BLaER1 treated with 17β-estradiol and CSF1 and Interleukin-3, amounts not matched to agents 10 nM and 100 nM (cell line): ENCODE data around the gene RNF114.

Source experiments
- H3K27ac ChIP-seq, 11 experiments: shearing (Covaris generic); formaldehyde crosslinking; 2 replicates each; pipeline ENCODE4 v1.8.1; 2022
- H3K27me3 ChIP-seq, 11 experiments: shearing (Covaris generic); formaldehyde crosslinking; 2 replicates each; pipeline ENCODE4 v1.8.1; 2022
- H3K36me3 ChIP-seq, 11 experiments: shearing (Covaris generic); formaldehyde crosslinking; 2 replicates each; pipeline ENCODE4 v1.8.1; 2022
- H3K4me1 ChIP-seq, 10 experiments: shearing (Covaris generic); formaldehyde crosslinking; 2 replicates each; pipeline ENCODE4 v1.8.1; 2022
- H3K4me2 ChIP-seq, 11 experiments: shearing (Covaris generic); formaldehyde crosslinking; 2 replicates each; pipeline ENCODE4 v1.8.1; 2022
- H3K4me3 ChIP-seq, 10 experiments: shearing (Covaris generic); formaldehyde crosslinking; 2 replicates each; pipeline ENCODE4 v1.8.1; 2022
- H3K9ac ChIP-seq, 11 experiments: shearing (Covaris generic); formaldehyde crosslinking; 2 replicates each; pipeline ENCODE4 v1.8.1; 2022
- H3K9me3 ChIP-seq, 11 experiments: shearing (Covaris generic); formaldehyde crosslinking; replicated peaks in 1 of 11; 2 replicates each; pipeline ENCODE4 v1.8.1; 2022
- H4K20me1 ChIP-seq, 11 experiments: shearing (Covaris generic); formaldehyde crosslinking; 2 replicates each; pipeline ENCODE4 v1.8.1; 2022
- Cebpa-rat ChIP-seq, 11 experiments: shearing (Covaris generic); IDR thresholded peaks; 2 replicates each; pipeline ENCODE4 v1.8.1; 2022

Gene RNF114

DNA sequence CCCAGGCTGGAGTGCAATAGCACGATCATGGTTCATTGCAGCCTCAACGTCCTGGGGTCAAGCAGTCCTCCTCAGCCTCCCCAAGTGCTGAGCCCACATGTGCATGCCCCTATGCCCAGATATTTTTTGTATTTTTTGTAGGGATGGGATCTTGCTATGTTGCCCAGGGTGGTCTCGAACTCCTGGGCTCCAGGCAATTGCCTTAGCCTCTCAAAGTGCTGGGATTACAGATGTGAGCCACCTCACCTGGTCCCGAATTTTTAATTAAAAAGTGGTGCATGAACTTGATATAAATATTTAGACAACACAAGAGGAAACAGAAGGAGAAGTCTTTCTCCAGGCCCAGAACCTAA lies 7.1 kb upstream of the RNF114 start:
- H3K4me2 ChIP-seq = peak overlapping the region in 3 of 11 experiments; percentile 15 to 52 (median 18); a peak in 4 of 22 replicates
- H3K27ac ChIP-seq = peak overlapping the region in 8 of 11 experiments; percentile 2 to 66 (median 50); a peak in 11 of 22 replicates
- H4K20me1 ChIP-seq = no peaks in the 10 kb centered on the region
- H3K9ac ChIP-seq = peak overlapping the region in 4 of 11 experiments; percentile 2 to 35 (median 24); a peak in 6 of 22 replicates
- H3K4me3 ChIP-seq = no peak overlapping the region
- no peak for TF ChIP-seq Cebpa-rat (IDR thresholded peaks at IDR 0.05)
- H3K4me1 ChIP-seq = peaks cover 4 to 28% (median 14%) of the 10 kb centered on the region in 10 experiments; a peak in 17 of 20 replicates
- no peaks in the 10 kb centered on the region for H3K9me3 ChIP-seq
- H3K27me3 ChIP-seq = no peaks in the 10 kb centered on the region
- H3K36me3 ChIP-seq = no peaks in the 10 kb centered on the region

DNA sequence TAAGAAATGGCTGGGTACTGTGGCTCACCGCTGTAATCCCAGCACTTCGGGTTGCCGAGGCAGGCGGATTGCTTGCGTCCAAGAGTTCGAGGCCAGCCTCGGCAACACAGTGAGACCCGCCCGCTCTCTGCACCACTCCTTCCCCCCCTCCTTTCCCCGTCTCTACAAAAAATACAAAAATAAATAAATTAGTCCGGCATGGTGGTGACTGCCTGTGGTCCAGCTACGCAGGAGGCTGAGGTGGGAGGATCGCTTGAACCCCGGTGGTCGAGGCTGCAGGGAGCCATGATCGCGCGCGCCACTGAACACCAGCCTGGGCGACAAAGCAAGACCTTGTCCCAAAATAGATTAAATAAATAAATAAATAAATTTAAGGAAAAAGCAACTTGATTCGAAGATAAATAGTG lies 448 bp upstream of the RNF114 start:
- peak overlapping the region; percentile 41 to 83 (median 66) for H3K4me2 ChIP-seq
- H3K4me1 ChIP-seq = peaks cover 47 to 62% (median 56%) of the 10 kb centered on the region in 10 experiments
- no peak for TF ChIP-seq Cebpa-rat (IDR thresholded peaks at IDR 0.05)
- H3K27ac ChIP-seq = peak overlapping the region; percentile 55 to 99 (median 97)
- H3K9me3 ChIP-seq = peaks cover 0 to 7% (median 0%) of the 10 kb centered on the region in 11 experiments; a peak in 3 of 22 replicates
- H3K27me3 ChIP-seq = no peaks in the 10 kb centered on the region
- H3K36me3 ChIP-seq = peaks cover 17 to 27% (median 22%) of the 10 kb centered on the region in 11 experiments; a peak in 21 of 22 replicates
- peak overlapping the region; percentile 72 to 100 (median 99); a peak in 16 of 20 replicates for H3K4me3 ChIP-seq
- peaks cover 37 to 44% (median 40%) of the 10 kb centered on the region in 11 experiments; a peak in 21 of 22 replicates for H4K20me1 ChIP-seq
- H3K9ac ChIP-seq = peak overlapping the region in 10 of 11 experiments; percentile 43 to 99 (median 98); a peak in 17 of 22 replicates

DNA sequence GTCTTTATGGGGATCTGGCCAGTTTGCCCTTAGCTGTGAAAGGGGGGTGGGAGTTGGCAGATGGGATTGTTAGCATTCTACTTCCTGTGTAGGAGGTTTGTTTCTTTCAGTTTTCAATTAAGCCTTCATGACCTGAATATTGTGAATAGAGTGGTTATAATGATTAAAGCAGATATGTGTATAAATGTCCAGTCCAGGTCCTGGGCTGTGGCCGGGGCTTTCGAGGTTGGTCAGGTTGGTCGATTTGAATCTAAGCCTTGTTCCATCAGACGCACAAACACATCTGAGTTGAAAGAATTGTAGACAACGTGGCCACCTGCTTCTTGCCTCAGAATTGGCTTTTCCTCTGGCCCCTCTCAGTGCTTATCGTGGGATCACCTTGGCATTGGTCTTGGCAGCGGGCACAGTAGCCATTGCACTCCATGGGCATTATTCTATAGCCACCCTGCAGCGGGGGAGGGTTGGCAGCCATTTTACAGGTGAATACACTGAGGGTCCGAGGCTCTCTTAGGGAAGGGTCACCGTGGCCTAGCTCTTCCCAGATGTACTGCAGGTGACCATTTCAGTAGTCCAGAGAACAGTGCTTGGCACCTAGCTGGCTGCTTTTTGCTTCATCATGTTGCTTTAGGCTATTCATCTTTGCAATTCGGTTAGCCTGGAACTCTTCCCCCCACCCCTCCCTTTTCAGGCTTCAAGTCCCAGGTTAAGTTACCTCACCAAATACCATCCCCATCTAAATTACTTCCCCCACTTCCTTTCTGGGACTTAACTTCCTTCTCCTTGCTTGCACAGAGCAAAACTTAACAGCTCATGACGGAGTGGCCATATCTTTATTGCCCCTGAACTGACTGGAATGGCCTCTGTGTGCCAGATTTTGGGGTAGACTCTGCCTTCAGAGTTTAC lies 1.1 kb downstream of the RNF114 start:
- Histone ChIP-seq H3K4me1 (peaks cover 47 to 64% (median 59%) of the 10 kb centered on the region in 10 experiments), H3K36me3 (peaks cover 32 to 42% (median 37%) of the 10 kb centered on the region in 11 experiments), H3K4me3 (peak overlapping the region; percentile 72 to 100 (median 99)), H3K27ac (peak overlapping the region; percentile 85 to 99 (median 97); a peak in 21 of 22 replicates), H3K9me3 (peaks cover 0 to 7% (median 0%) of the 10 kb centered on the region in 11 experiments; a peak in 3 of 22 replicates), H3K9ac (peak overlapping the region; percentile 93 to 99 (median 98)), H3K27me3 (no peaks in the 10 kb centered on the region), H4K20me1 (peaks cover 52 to 60% (median 56%) of the 10 kb centered on the region in 11 experiments), H3K4me2 (peak overlapping the region; percentile 96 to 100 (median 99))
- no peak for TF ChIP-seq Cebpa-rat (IDR thresholded peaks at IDR 0.05)

DNA sequence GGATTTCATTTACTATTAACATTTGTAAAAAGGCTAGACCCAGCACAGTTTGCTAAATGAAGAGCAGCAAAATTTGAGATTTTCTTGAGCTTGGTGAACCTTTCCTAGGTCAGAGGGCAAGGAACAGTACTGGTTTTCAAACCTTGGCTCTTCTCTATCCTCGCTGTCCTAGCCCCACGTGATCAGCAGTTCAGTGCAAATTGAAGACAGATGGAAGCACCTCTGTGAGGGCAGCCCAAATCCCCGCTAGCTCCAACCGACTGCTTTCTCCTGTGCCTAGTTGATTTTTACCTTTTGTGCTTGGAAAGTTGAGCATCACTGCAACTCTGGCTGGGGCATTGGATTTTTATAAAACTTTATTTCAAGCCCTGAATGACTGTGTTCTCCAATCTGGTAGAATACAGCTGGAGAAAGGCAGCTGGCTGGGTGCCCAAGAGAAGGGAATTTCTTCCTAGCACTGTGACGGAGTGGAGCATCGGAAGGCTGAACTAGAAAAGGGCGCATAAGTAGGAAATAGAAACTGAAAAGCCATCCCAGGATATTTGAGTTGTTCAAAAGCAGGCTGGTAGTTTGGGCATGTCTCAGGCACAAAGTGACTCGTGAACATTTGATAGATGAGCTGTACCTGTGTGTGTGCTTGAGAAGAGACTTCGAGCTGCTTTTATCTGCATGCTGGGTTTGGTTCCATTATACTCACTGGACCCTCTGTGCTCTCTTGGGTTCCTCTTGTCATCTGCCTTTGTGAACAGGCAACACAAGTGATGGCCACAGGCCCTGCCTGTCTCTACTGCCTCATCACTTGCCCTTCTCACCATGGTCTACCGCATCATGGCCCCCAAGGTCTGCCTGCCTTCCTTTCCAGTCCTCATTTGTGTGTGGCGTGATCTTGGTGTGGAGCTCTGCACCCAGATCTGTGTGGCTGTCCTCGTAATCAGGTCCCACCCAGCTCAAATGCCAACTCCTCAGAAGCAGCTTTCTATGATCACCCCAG lies 2.3 kb downstream of the RNF114 start:
- no peak for TF ChIP-seq Cebpa-rat (IDR thresholded peaks at IDR 0.05)
- Histone ChIP-seq H3K9ac (peak overlapping the region in 10 of 11 experiments; percentile 93 to 99 (median 98); a peak in 17 of 22 replicates), H3K36me3 (peaks cover 44 to 54% (median 49%) of the 10 kb centered on the region in 11 experiments), H3K4me1 (peaks cover 47 to 64% (median 59%) of the 10 kb centered on the region in 10 experiments), H3K4me3 (peak overlapping the region; percentile 72 to 100 (median 99); a peak in 17 of 20 replicates), H3K4me2 (peak overlapping the region; percentile 96 to 100 (median 99)), H3K27ac (peak overlapping the region in 9 of 11 experiments; percentile 92 to 99 (median 97); a peak in 13 of 22 replicates), H3K27me3 (no peaks in the 10 kb centered on the region), H3K9me3 (peaks cover 0 to 7% (median 0%) of the 10 kb centered on the region in 11 experiments; a peak in 3 of 22 replicates), H4K20me1 (peaks cover 63 to 71% (median 67%) of the 10 kb centered on the region in 11 experiments)

DNA sequence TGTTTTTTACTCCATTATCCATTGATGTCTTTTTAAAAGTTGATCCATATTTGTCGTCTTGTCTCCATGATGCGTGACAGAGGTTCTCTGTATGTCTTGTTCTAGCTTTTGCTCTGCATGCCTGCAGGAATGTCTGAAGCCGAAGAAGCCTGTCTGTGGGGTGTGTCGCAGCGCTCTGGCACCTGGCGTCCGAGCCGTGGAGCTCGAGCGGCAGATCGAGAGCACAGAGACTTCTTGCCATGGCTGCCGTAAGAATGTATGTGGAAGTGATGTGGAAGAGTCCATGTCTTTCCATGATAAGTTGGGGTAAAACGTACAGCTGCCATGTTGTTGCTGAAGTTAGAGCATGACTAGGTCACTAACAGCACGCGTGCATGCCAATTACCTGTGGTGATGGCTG lies 5.3 kb downstream of the RNF114 start:
- Histone ChIP-seq H3K4me3 (no peak overlapping the region), H4K20me1 (peaks cover 89 to 98% (median 97%) of the 10 kb centered on the region in 11 experiments), H3K36me3 (peaks cover 72 to 84% (median 79%) of the 10 kb centered on the region in 11 experiments), H3K9me3 (no peaks in the 10 kb centered on the region), H3K27ac (no peak overlapping the region), H3K9ac (peak overlapping the region in 1 of 11 experiments; percentile 12; a peak in 1 of 22 replicates), H3K4me1 (peaks cover 31 to 46% (median 37%) of the 10 kb centered on the region in 10 experiments), H3K4me2 (no peak overlapping the region), H3K27me3 (no peaks in the 10 kb centered on the region)
- no peak for TF ChIP-seq Cebpa-rat (IDR thresholded peaks at IDR 0.05)

DNA sequence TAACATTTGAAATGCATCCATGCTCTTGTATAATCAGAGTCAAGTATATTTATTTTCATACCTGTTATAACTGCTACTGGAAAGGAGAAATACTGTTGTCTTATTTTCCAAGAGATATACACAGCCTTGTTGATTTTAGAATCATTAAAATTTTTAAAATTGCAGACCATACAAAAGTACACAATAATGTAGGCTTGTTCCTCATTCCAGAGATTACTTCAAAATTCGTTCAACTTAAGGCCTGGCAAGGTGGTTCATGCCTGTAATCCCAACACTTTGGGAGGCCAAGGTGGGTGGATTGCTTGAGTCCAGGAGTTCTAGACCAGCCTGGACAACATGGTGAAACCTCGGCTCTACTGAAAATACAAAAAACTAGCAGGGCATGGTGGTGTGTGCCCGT lies 6.1 kb downstream of the RNF114 start:
- Histone ChIP-seq H4K20me1 (peaks cover 86 to 100% (median 99%) of the 10 kb centered on the region in 11 experiments), H3K9ac (no peak overlapping the region), H3K9me3 (no peaks in the 10 kb centered on the region), H3K4me1 (peaks cover 29 to 44% (median 33%) of the 10 kb centered on the region in 10 experiments), H3K36me3 (peaks cover 80 to 93% (median 87%) of the 10 kb centered on the region in 11 experiments), H3K27ac (no peak overlapping the region), H3K4me3 (no peak overlapping the region), H3K27me3 (no peaks in the 10 kb centered on the region), H3K4me2 (no peak overlapping the region)
- no peak for TF ChIP-seq Cebpa-rat (IDR thresholded peaks at IDR 0.05)

DNA sequence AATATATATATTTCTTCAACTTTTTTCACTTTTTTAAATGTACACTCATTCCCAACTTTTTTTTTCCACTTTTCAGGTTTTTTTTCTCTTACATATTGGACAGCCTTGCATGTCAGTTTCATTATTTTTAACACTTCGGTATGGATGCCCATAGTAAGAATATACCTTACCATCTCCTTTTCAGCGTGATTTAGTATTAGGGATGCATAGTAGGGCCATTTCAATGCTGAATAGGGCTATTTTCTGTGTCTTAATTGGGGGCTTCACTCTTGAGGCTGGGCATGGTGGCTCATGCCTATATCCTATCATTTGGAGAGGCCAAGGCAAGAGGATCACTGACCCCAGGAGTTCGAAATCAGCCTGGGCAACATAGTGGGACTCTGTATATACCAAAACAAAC lies 6.7 kb downstream of the RNF114 start:
- H3K36me3 ChIP-seq = peaks cover 85 to 99% (median 93%) of the 10 kb centered on the region in 11 experiments
- peaks cover 82 to 100% (median 99%) of the 10 kb centered on the region in 11 experiments for H4K20me1 ChIP-seq

DNA sequence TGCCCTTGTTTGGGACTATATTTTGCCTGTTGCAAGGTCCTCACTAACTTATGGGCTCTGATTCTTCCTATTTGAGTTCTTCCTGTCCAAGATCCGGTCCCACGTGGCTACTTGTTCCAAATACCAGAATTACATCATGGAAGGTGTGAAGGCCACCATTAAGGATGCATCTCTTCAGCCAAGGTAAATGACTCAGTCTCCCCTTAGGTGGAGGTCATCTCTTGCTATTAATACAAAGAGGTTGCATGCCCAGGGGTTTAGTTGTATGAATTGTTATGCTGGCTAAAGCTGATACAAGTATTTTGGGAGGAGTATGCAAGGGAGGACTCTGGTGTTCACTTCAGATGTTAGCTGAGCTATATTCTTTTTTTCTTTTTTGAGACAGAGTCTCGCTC lies 9.1 kb downstream of the RNF114 start:
- peaks cover 70 to 100% (median 96%) of the 10 kb centered on the region in 11 experiments for H4K20me1 ChIP-seq
- no peak overlapping the region for H3K4me3 ChIP-seq
- H3K4me2 ChIP-seq = no peak overlapping the region
- H3K27ac ChIP-seq = no peak overlapping the region
- no peak for TF ChIP-seq Cebpa-rat (IDR thresholded peaks at IDR 0.05)
- no peaks in the 10 kb centered on the region for H3K27me3 ChIP-seq
- H3K9ac ChIP-seq = no peak overlapping the region
- peaks cover 0 to 14% (median 3%) of the 10 kb centered on the region in 10 experiments; a peak in 14 of 20 replicates for H3K4me1 ChIP-seq
- H3K9me3 ChIP-seq = no peaks in the 10 kb centered on the region
- peaks cover 93 to 100% (median 98%) of the 10 kb centered on the region in 11 experiments for H3K36me3 ChIP-seq

More for the DNA sequence above, 6.7 kb downstream of the RNF114 start:
- no peaks in the 10 kb centered on the region for H3K27me3 ChIP-seq
- no peak overlapping the region for H3K4me3 ChIP-seq
- H3K4me2 ChIP-seq = no peak overlapping the region
- no peak overlapping the region for H3K27ac ChIP-seq
- no peaks in the 10 kb centered on the region for H3K9me3 ChIP-seq
- H3K4me1 ChIP-seq = peaks cover 23 to 37% (median 27%) of the 10 kb centered on the region in 10 experiments
- no peak for TF ChIP-seq Cebpa-rat (IDR thresholded peaks at IDR 0.05)
- H3K9ac ChIP-seq = peak overlapping the region in 1 of 11 experiments; percentile 22; a peak in 1 of 22 replicates
